Activated naive CD4-positive, alpha-beta T cell treated with anti-CD3 and anti-CD28 coated beads, Interleukin-2, amount 50 U/mL, for 24 hours (primary cell): ENCODE results near the gene KIAA0513.

ENCODE experiments used
- H3K27ac Mint-ChIP-seq: one replicate; pipeline ENCODE4 v1.8.0; 2021; ENCODE audit warnings: mild to moderate bottlenecking, mixed read lengths
- H3K27me3 Mint-ChIP-seq: one replicate; pipeline ENCODE4 v1.8.0; 2021; ENCODE audit warnings: mixed read lengths
- H3K36me3 Mint-ChIP-seq: one replicate; pipeline ENCODE4 v1.8.0; 2021; ENCODE audit warnings: mixed read lengths
- H3K4me1 Mint-ChIP-seq: one replicate; pipeline ENCODE4 v1.8.0; 2021; ENCODE audit warnings: mixed read lengths
- H3K4me3 Mint-ChIP-seq: one replicate; pipeline ENCODE4 v1.8.0; 2021; ENCODE audit warnings: mild to moderate bottlenecking, mixed read lengths
- H3K9me3 Mint-ChIP-seq: one replicate; pipeline ENCODE4 v1.8.0; 2021; ENCODE audit warnings: mixed read lengths

KIAA0513 gene

DNA sequence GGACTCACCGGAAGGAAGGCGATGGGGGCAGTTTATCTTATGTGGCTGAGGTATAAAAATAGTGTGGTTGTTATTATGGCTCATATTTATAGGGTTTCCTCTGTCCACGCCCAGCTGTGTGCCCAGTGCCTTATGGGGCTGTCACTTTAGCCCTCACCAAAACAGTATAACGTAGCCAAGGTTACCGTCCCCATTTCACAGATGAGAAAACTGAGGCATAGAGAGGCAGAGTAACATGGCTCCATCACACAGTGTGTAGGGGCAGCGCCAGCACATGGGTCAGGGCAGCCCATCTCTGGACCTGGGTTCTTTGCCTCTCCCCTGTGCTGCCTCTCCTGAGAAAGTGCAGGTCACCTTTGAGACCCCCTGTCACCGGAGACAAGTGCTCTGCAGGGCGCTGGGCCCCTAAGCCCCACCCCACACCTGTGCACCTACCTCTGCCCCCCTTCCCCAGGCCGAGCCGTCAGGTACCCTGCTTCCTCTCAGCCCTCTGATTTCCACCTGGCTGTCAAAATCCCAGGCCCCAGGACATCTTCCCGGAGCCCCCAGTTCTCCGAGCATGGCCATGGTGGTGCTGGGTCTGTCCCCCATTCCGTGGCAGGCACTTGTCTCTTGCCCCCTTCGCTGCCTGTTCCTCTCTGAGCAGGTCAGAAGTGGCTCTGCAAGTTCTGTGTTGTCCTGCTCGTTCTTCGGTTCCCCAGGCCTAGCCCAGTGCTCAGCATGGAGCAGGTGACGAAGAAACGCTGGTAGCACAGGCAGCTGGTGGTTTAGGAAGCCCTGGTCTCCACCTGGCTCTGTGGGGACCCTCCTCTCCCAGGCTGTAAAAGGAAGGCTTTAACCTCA lies 7.2 kb downstream of the KIAA0513 start:
- Mint-ChIP-seq H3K27ac (no peak overlapping the region), H3K4me3 (no peak overlapping the region), H3K27me3 (no peaks in the 10 kb centered on the region), H3K4me1 (peaks cover 26% of the 10 kb centered on the region), H3K9me3 (no peaks in the 10 kb centered on the region), H3K36me3 (peaks cover 3% of the 10 kb centered on the region)

GRCh38 chr16:85036236-85037049 lies 8.8 kb downstream of the KIAA0513 start:
- H3K9me3 Mint-ChIP-seq: no peaks in the 10 kb centered on the region
- H3K36me3 Mint-ChIP-seq: peaks cover 3% of the 10 kb centered on the region
- H3K27me3 Mint-ChIP-seq: no peaks in the 10 kb centered on the region
- H3K4me3 Mint-ChIP-seq: no peak overlapping the region
- H3K4me1 Mint-ChIP-seq: peaks cover 18% of the 10 kb centered on the region
- H3K27ac Mint-ChIP-seq: peak overlapping the region; percentile 13

DNA sequence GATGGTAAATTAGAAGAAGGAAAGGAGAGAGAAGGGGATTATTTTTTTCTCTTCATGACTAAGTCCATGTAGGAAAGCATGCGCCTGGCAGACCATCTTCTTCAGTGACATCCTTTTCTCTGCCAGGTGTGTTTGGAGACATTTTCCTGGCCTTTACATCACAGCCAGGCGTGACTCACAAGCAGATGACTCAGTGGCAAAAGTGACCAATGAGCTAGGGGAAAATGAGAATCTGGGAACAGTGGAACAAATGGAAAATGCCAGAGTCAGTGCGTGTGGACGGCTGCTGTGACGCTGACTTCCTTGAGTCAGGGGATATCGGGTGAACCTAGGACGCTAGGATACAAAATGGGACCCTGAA lies 9.4 kb downstream of the KIAA0513 start:
- no peaks in the 10 kb centered on the region for H3K27me3 Mint-ChIP-seq
- no peaks in the 10 kb centered on the region for H3K9me3 Mint-ChIP-seq
- H3K27ac Mint-ChIP-seq: no peak overlapping the region
- H3K36me3 Mint-ChIP-seq: peaks cover 3% of the 10 kb centered on the region
- peaks cover 14% of the 10 kb centered on the region for H3K4me1 Mint-ChIP-seq
- H3K4me3 Mint-ChIP-seq: no peak overlapping the region

DNA sequence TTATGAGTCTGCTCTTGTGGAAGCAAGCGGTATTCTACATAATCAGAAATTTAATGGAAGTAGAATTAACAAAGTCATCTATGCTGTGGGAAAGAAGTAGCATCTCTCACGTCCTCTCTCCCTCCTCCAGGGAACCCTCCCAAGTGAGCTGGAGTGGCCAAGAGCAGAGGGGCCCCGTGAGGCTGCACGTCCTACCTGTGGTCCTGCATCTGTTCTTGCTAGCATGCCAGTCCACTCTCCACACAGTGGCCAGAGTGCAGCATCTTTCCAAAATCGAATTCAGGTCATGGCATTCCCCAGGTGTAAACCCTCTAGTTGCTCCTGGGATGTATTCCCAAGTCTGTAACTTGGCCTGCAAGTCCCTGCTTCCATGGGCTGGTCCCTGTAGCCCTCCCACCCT lies 10.1 kb downstream of the KIAA0513 start:
- H3K36me3 Mint-ChIP-seq: peaks cover 3% of the 10 kb centered on the region
- no peak overlapping the region for H3K27ac Mint-ChIP-seq
- peaks cover 14% of the 10 kb centered on the region for H3K4me1 Mint-ChIP-seq
- H3K27me3 Mint-ChIP-seq: no peaks in the 10 kb centered on the region
- H3K9me3 Mint-ChIP-seq: no peaks in the 10 kb centered on the region
- H3K4me3 Mint-ChIP-seq: no peak overlapping the region

DNA sequence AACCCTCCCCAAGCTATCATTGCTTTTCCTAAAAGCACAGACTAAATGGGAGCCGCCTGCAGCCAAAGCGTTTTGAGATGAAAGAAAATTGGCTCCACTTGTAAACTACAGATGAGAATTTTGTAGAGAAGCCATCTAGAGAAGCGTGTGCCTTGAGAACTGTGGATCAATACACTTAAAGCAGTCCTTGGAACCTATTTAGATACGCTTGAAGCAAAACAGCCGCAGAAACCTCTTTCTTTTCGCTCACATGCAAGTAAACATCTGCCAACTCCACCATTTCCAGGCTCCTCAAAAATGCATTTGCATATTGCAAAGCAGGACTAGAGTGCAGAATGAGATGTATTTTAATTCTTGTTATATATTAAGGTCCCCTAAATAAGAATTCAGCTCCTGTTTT lies 13.1 kb downstream of the KIAA0513 start:
- Mint-ChIP-seq H3K27ac (no peak overlapping the region), H3K4me1 (peaks cover 14% of the 10 kb centered on the region), H3K27me3 (no peaks in the 10 kb centered on the region), H3K4me3 (no peak overlapping the region), H3K9me3 (no peaks in the 10 kb centered on the region), H3K36me3 (peaks cover 1% of the 10 kb centered on the region)

GRCh38 chr16:85041219-85042166 lies 13.9 kb downstream of the KIAA0513 start:
- Mint-ChIP-seq H3K4me3 (no peak overlapping the region), H3K27ac (no peak overlapping the region), H3K4me1 (peaks cover 16% of the 10 kb centered on the region), H3K36me3 (peaks cover 5% of the 10 kb centered on the region), H3K9me3 (no peaks in the 10 kb centered on the region), H3K27me3 (no peaks in the 10 kb centered on the region)

GRCh38 chr16:85042167-85042526 lies 14.6 kb downstream of the KIAA0513 start:
- Mint-ChIP-seq H3K4me3 (no peak overlapping the region), H3K9me3 (no peaks in the 10 kb centered on the region), H3K27ac (no peak overlapping the region), H3K4me1 (peaks cover 16% of the 10 kb centered on the region), H3K27me3 (no peaks in the 10 kb centered on the region), H3K36me3 (peaks cover 5% of the 10 kb centered on the region)

DNA sequence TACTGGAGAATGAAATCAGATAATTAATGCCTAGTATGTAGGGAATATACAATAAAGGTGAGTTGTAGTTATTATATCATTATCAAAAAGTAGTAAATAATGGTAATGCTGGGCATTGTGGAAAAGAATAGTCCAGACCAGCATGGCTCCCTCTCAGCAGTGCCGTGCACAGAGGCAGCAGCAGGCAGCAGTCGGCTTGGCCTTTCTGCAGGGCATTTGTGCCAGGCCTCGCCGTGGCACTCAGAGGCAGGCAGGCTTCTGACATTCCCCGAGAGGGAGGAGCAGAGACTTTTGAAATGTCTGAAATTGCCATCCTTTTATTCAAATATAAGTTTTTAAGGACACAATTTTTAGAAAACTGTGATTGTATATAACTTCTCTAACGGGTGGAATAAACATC lies 15.0 kb downstream of the KIAA0513 start:
- H3K4me3 Mint-ChIP-seq: no peak overlapping the region
- peaks cover 17% of the 10 kb centered on the region for H3K4me1 Mint-ChIP-seq
- no peaks in the 10 kb centered on the region for H3K27me3 Mint-ChIP-seq
- H3K9me3 Mint-ChIP-seq: no peaks in the 10 kb centered on the region
- H3K27ac Mint-ChIP-seq: no peak overlapping the region
- H3K36me3 Mint-ChIP-seq: peaks cover 5% of the 10 kb centered on the region

DNA sequence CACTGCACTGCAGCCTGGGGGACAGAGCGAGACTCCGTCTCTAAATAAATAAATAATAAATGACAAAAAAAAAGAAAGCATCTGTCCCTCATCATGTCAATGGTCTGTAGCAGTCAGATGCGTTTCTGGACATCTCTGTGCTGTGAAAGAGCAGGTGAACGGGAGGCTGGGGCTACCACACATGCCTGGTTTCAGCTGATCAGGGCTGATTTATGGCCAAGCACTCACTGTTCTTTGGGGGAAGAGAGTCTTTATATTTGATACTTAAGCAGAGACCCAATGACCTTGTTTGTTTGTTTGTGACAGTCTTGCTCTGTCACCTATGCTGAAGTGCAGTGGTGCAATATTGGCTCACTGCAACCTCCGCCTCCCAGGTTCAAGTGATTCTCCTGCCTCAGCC lies 17.5 kb downstream of the KIAA0513 start:
- Mint-ChIP-seq H3K27me3 (no peaks in the 10 kb centered on the region), H3K4me1 (peaks cover 27% of the 10 kb centered on the region), H3K9me3 (no peaks in the 10 kb centered on the region), H3K36me3 (peaks cover 3% of the 10 kb centered on the region), H3K4me3 (no peak overlapping the region), H3K27ac (no peak overlapping the region)

DNA sequence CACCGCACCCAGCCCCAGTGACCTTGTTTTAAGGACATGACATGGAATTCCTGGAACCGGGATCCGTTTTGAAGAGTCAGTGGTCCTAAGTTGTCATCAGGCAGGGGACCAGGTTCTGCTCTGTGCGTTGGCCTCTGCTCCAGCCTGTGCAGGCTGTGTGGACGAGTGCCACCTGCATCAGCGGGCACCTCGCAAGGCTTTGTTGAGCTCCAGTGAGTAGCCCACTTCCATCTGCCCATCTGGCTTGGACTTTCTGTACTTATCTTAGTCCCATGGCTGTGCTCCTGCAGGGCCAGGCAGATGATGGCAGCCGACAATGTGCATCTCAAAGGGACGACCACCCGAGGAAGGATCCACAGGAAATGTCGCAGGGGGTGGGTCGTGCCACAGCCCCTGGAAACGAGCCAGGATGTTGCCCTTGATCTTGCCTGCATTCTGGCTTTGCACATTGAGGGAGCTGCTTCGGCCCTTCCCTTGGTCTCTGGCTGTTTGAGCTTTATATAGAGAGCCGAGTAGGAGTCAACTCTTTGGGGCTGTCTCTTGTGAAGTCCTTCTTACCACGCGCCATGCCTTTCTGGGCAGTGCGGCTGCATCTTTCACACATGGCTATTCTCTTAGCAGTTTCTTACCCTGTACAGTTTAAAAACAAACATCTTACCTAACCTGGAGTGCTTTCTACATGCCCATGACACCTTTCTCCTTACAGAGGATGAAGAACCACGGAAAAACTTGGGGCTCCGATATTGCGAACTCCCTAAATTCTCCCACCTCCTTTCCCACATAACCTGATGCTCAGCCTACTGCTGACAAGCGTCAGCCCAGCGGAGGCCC lies 18.3 kb downstream of the KIAA0513 start:
- Mint-ChIP-seq H3K9me3 (no peaks in the 10 kb centered on the region), H3K27me3 (no peaks in the 10 kb centered on the region), H3K36me3 (peaks cover 3% of the 10 kb centered on the region), H3K4me1 (peaks cover 27% of the 10 kb centered on the region), H3K4me3 (no peak overlapping the region), H3K27ac (no peak overlapping the region)

- Mint-ChIP-seq H3K27ac (no peak overlapping the region), H3K27me3 (no peaks in the 10 kb centered on the region), H3K36me3 (peaks cover 3% of the 10 kb centered on the region), H3K4me1 (peaks cover 27% of the 10 kb centered on the region), H3K4me3 (no peak overlapping the region), H3K9me3 (no peaks in the 10 kb centered on the region)
Measured at GRCh38 chr16:85046472-85046916, 18.9 kb downstream of the KIAA0513 start.

- Mint-ChIP-seq H3K36me3 (peaks cover 3% of the 10 kb centered on the region), H3K9me3 (no peaks in the 10 kb centered on the region), H3K4me1 (peaks cover 27% of the 10 kb centered on the region), H3K27me3 (no peaks in the 10 kb centered on the region), H3K4me3 (peak overlapping the region; percentile 51), H3K27ac (peak overlapping the region; percentile 68)
Measured at GRCh38 chr16:85046931-85047866, 19.6 kb downstream of the KIAA0513 start.

- H3K27me3 Mint-ChIP-seq: no peaks in the 10 kb centered on the region
- no peak overlapping the region for H3K27ac Mint-ChIP-seq
- H3K9me3 Mint-ChIP-seq: no peaks in the 10 kb centered on the region
- H3K36me3 Mint-ChIP-seq: peaks cover 3% of the 10 kb centered on the region
- H3K4me1 Mint-ChIP-seq: peaks cover 27% of the 10 kb centered on the region
- H3K4me3 Mint-ChIP-seq: no peak overlapping the region
Measured at GRCh38 chr16:85047867-85048455, 20.4 kb downstream of the KIAA0513 start.
